Liver (tissue), 9 donors: ENCODE measurements around the gene CD274. TPM values are rescaled to one million over a fixed set of nuclear protein-coding genes. Genes with fewer than 3 reads are reported as not detected.

ENCODE experiments used
- DNase-seq: peaks from one replicate; pipeline ENCODE4 v3.0.0-alpha.2; 2017; ENCODE audit warnings: low spot score
- H3K27ac ChIP-seq, 2 donors: one replicate each; pipeline ENCODE4 v1.7.0; 2013; ENCODE audit warnings: inconsistent platforms in 2 of 2, low read length in 2 of 2, control low read depth in 1 of 2, low read depth in 1 of 2, mild to moderate bottlenecking in 1 of 2
- H3K27me3 ChIP-seq, 4 donors: one replicate each; pipeline versions ENCODE4 v1.6.1 to v1.7.0; 2013; ENCODE audit warnings: low read length in 3 of 4, inconsistent platforms in 1 of 4, mild to moderate bottlenecking in 1 of 4, moderate library complexity in 1 of 4; ENCODE audit not compliant: control insufficient read depth in 4 of 4, insufficient read depth in 4 of 4
- H3K36me3 ChIP-seq, 4 donors: one replicate each; pipeline versions ENCODE4 v1.6.1 to v1.7.0; 2013; ENCODE audit warnings: low read length in 3 of 4, mild to moderate bottlenecking in 3 of 4, low read depth in 1 of 4, moderate library complexity in 1 of 4; ENCODE audit not compliant: control insufficient read depth in 4 of 4, insufficient read depth in 3 of 4
- H3K4me1 ChIP-seq, 4 donors: one replicate each; pipeline versions ENCODE4 v1.6.1 to v1.7.0; 2013; ENCODE audit warnings: low read length in 3 of 4, mild to moderate bottlenecking in 3 of 4, moderate library complexity in 1 of 4; ENCODE audit not compliant: control insufficient read depth in 4 of 4, insufficient read depth in 4 of 4
- H3K4me3 ChIP-seq, 3 donors: one replicate each; pipeline versions ENCODE4 v1.6.1 to v1.7.0; 2013; ENCODE audit warnings: low read length in 3 of 3, control low read depth in 1 of 3, low read depth in 1 of 3, mild to moderate bottlenecking in 1 of 3
- H3K9ac ChIP-seq, 2 donors: one replicate each; pipeline ENCODE4 v1.7.0; 2013; ENCODE audit warnings: low read length in 2 of 2, mild to moderate bottlenecking in 2 of 2, moderate library complexity in 2 of 2, control low read depth in 1 of 2, low read depth in 1 of 2
- H3K9me3 ChIP-seq, 4 donors: one replicate each; pipeline versions ENCODE4 v1.6.1 to v1.7.0; 2013; ENCODE audit warnings: low read length in 3 of 4; ENCODE audit not compliant: control insufficient read depth in 4 of 4
- EGR1 ChIP-seq, 2 donors: IDR thresholded peaks; 2 replicates each; pipeline ENCODE4 v1.6.1; 2016 to 2018; ENCODE audit warnings: antibody characterized with exemption in 2 of 2, low read depth in 2 of 2
- FOXA1 ChIP-seq: IDR thresholded peaks from 2 replicates; pipeline ENCODE4 v1.6.1; 2016; ENCODE audit warnings: antibody characterized with exemption
- FOXA2 ChIP-seq: IDR thresholded peaks from 2 replicates; pipeline ENCODE4 v1.6.1; 2016; ENCODE audit warnings: antibody characterized with exemption
- GABPA ChIP-seq, 2 donors: IDR thresholded peaks in 1 of 2; conservative IDR thresholded peaks in 1 of 2; 2 replicates each; pipeline ENCODE4 v1.6.1; 2016; ENCODE audit warnings: antibody characterized with exemption in 2 of 2, mild to moderate bottlenecking in 1 of 2, moderate library complexity in 1 of 2
- HNF4A ChIP-seq, 2 donors: conservative IDR thresholded peaks; 2 replicates each; pipeline ENCODE4 v1.6.1; 2016; ENCODE audit warnings: antibody characterized with exemption in 2 of 2, mild to moderate bottlenecking in 2 of 2
- JUND ChIP-seq, 2 donors: IDR thresholded peaks; 2 replicates each; pipeline ENCODE4 v1.6.1; 2016; ENCODE audit warnings: antibody characterized with exemption in 2 of 2
- SP1 ChIP-seq: IDR thresholded peaks from 2 replicates; pipeline ENCODE4 v1.6.1; 2018; ENCODE audit warnings: antibody characterized with exemption, mild to moderate bottlenecking
- TAF1 ChIP-seq: conservative IDR thresholded peaks from 2 replicates; pipeline ENCODE4 v1.6.1; 2016; ENCODE audit warnings: antibody characterized with exemption, mild to moderate bottlenecking
- YY1 ChIP-seq: IDR thresholded peaks from 2 replicates; pipeline ENCODE4 v1.6.1; 2016; ENCODE audit warnings: antibody characterized with exemption, mild to moderate bottlenecking
- WGBS: extraction: QIAGEN DNeasy Blood & Tissue Kit; methylation state at CpG from one replicate; pipeline ENCODE4 v1.1.7; 2013; 5-methylcytosine and 5-hydroxymethylcytosine counted together
- polyA plus RNA-seq, 2 donors: library from polyadenylated mRNA; stranded (reverse) in 1 of 2; unstranded in 1 of 2; fragments of 200-250 nt in 1 of 2; fragments of >200 nt in 1 of 2; fragmentation: Nextera tagmentation in 1 of 2; extraction: Ambion mirVana in 1 of 2; gene quantifications; one replicate each; pipeline versions ENCODE4 v1.2.1 to v1.2.3, GENCODE V29; 2013 to 2015
- total RNA-seq, 2 donors: library from RNA; depleted of rRNA; stranded (reverse); fragments of >200 nt; gene quantifications; one replicate each; pipeline ENCODE4 v1.2.3, GENCODE V29; 2014
- TF ChIP-seq, protein P1 (sequence below): IDR thresholded peaks from 2 replicates; pipeline ENCODE4 v1.6.1; 2016; ENCODE audit warnings: antibody characterized with exemption
- TF ChIP-seq, protein P2 (sequence below): IDR thresholded peaks from 2 replicates; pipeline ENCODE4 v1.6.1; 2016; ENCODE audit warnings: antibody characterized with exemption, mild to moderate bottlenecking
- TF ChIP-seq, protein P3 (sequence below): IDR thresholded peaks from 2 replicates; pipeline ENCODE4 v1.6.1; 2016; ENCODE audit warnings: antibody characterized with exemption
- donor health status: healthy.
- donor health status: healthy.
- donor health status: healthy.
- donor health status: healthy.
- donor health status: healthy.

The CD274 gene
- total and polyA plus RNA-seq, 4 donors, result 1.0 to 3.1 (median 1.9) TPM

DNA sequence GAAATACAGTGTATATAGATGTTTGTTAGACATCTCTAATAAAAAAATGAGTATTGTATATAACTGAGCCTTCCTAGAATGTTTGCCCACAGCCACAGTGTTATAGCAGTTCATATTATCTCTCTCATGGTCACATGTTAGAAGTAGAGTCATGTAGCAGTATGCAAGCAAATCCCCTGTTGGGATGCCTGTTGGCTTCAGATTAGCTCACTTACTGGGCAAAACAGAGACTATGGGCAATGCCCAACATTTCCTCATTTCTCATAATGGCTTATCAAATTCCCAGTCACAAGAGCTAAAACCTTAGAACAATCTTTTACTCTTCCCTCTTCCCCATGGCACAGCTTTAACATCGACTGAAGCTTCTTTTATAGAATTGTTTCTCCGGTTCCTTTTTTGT lies 33.0 kb downstream of the CD274 start:
- DNase-seq, result no peak
- H3K4me1 ChIP-seq, result no peaks in the 10 kb centered on the region
- H3K27me3 ChIP-seq, result no peaks in the 10 kb centered on the region
- no peak overlapping the region for H3K9ac ChIP-seq
- H3K4me3 ChIP-seq, result no peak overlapping the region
- no peaks in the 10 kb centered on the region for H3K9me3 ChIP-seq
- H3K36me3 ChIP-seq, result no peaks in the 10 kb centered on the region
- 75% methylated on average over 2 of the region's 2 CpGs for WGBS
- TF ChIP-seq, protein P1, sequence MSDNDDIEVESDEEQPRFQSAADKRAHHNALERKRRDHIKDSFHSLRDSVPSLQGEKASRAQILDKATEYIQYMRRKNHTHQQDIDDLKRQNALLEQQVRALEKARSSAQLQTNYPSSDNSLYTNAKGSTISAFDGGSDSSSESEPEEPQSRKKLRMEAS, result no peak
- TF ChIP-seq, protein P2, sequence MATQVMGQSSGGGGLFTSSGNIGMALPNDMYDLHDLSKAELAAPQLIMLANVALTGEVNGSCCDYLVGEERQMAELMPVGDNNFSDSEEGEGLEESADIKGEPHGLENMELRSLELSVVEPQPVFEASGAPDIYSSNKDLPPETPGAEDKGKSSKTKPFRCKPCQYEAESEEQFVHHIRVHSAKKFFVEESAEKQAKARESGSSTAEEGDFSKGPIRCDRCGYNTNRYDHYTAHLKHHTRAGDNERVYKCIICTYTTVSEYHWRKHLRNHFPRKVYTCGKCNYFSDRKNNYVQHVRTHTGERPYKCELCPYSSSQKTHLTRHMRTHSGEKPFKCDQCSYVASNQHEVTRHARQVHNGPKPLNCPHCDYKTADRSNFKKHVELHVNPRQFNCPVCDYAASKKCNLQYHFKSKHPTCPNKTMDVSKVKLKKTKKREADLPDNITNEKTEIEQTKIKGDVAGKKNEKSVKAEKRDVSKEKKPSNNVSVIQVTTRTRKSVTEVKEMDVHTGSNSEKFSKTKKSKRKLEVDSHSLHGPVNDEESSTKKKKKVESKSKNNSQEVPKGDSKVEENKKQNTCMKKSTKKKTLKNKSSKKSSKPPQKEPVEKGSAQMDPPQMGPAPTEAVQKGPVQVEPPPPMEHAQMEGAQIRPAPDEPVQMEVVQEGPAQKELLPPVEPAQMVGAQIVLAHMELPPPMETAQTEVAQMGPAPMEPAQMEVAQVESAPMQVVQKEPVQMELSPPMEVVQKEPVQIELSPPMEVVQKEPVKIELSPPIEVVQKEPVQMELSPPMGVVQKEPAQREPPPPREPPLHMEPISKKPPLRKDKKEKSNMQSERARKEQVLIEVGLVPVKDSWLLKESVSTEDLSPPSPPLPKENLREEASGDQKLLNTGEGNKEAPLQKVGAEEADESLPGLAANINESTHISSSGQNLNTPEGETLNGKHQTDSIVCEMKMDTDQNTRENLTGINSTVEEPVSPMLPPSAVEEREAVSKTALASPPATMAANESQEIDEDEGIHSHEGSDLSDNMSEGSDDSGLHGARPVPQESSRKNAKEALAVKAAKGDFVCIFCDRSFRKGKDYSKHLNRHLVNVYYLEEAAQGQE, result no peak
- no peak for TF ChIP-seq FOXA1
- no peak for TF ChIP-seq EGR1 (IDR thresholded peaks at IDR 0.05; ENCODE audit: low read depth in 2 of 2)
- no peak for TF ChIP-seq GABPA (IDR thresholded peaks at IDR 0.05 in 1 of 2, conservative IDR thresholded peaks at IDR 0.05 in 1 of 2)
- TF ChIP-seq JUND (IDR thresholded peaks at IDR 0.05), result no peak
- TF ChIP-seq FOXA2, result no peak
- TF ChIP-seq, protein P3, sequence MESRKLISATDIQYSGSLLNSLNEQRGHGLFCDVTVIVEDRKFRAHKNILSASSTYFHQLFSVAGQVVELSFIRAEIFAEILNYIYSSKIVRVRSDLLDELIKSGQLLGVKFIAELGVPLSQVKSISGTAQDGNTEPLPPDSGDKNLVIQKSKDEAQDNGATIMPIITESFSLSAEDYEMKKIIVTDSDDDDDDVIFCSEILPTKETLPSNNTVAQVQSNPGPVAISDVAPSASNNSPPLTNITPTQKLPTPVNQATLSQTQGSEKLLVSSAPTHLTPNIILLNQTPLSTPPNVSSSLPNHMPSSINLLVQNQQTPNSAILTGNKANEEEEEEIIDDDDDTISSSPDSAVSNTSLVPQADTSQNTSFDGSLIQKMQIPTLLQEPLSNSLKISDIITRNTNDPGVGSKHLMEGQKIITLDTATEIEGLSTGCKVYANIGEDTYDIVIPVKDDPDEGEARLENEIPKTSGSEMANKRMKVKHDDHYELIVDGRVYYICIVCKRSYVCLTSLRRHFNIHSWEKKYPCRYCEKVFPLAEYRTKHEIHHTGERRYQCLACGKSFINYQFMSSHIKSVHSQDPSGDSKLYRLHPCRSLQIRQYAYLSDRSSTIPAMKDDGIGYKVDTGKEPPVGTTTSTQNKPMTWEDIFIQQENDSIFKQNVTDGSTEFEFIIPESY, result no peak
- no peak for TF ChIP-seq YY1
- no peak overlapping the region for H3K27ac ChIP-seq

DNA sequence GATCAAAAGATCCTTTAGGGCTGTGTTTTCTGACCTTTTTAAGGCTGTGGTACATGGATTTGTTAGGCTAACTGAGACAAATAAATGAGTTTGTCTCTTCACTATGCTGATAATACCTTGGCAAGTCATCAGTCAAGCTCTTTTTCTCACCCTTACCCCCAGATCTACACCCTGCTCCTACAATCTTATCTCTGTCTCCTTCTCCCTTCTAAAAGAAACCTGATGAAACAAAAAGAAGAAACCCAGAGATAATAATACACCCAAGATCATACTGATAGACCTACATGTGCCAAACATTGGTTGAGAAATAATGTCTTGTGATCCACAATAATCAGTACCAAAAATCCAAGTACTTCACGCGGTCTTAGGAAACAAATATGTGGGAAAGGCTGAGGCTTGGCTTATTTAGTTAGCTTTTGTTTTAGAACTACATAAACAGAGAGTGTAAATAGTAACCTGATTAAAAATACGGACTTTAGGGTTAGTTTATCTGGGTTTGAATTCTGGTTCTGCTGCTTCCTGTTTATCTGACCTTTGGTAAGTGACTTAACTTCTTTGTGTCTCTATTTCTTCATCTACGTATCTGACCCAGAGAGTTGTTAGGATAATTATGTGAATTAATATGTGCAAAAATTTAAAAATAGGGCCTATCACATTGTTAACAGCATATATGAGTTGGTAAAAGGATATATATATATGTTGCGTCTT lies 35.2 kb downstream of the CD274 start:
- H3K9me3 ChIP-seq, result no peaks in the 10 kb centered on the region
- WGBS, result 61% methylated on average over 5 of the region's 5 CpGs
- H3K4me1 ChIP-seq, result no peaks in the 10 kb centered on the region
- H3K27ac ChIP-seq, result no peak overlapping the region
- peak; percentile 29 to 51 for TF ChIP-seq HNF4A (conservative IDR thresholded peaks at IDR 0.05)
- no peak for TF ChIP-seq EGR1 (IDR thresholded peaks at IDR 0.05; ENCODE audit: low read depth in 2 of 2)
- peak in 1 of 2 donors; percentile 15 for TF ChIP-seq GABPA (IDR thresholded peaks at IDR 0.05 in 1 of 2, conservative IDR thresholded peaks at IDR 0.05 in 1 of 2)
- TF ChIP-seq SP1, result peak; percentile 41
- no peak overlapping the region for H3K9ac ChIP-seq
- no peaks in the 10 kb centered on the region for H3K27me3 ChIP-seq
- H3K36me3 ChIP-seq, result no peaks in the 10 kb centered on the region
- no peak overlapping the region for H3K4me3 ChIP-seq
- DNase-seq, result no peak

DNA sequence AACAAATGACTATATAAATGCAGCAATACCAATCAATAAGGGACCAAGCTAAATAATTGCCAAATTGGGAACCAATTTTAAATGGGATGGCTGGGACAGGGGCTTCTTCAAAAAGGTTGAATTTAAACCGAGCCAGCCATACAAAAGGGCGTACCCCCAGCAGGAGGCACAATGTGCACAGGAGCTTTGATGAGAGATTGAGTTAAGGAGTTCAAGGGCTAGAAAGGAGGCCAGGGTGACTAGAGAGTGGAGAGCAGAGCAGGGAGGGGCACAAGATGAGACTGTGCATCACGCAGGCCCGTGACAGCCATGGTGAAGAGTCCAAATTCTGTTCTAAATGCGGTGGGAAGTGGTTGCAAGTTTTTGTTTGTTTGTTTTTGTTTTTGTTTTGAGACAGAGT lies 36.6 kb downstream of the CD274 start:
- no peaks in the 10 kb centered on the region for H3K27me3 ChIP-seq
- H3K27ac ChIP-seq, result no peak overlapping the region
- H3K9me3 ChIP-seq, result no peaks in the 10 kb centered on the region
- no peak overlapping the region for H3K4me3 ChIP-seq
- TF ChIP-seq TAF1 (no peak), HNF4A (conservative IDR thresholded peaks at IDR 0.05) (no peak), FOXA1 (no peak)
- H3K4me1 ChIP-seq, result no peaks in the 10 kb centered on the region
- no peak for DNase-seq
- no peaks in the 10 kb centered on the region for H3K36me3 ChIP-seq
- no peak overlapping the region for H3K9ac ChIP-seq
- 95% methylated on average over 5 of the region's 5 CpGs for WGBS
